ENCODE data around the gene SUCLG2. TPM values are rescaled to one million over a fixed set of nuclear protein-coding genes. Genes with fewer than 3 reads are reported as not detected.

Gene SUCLG2, protein sequence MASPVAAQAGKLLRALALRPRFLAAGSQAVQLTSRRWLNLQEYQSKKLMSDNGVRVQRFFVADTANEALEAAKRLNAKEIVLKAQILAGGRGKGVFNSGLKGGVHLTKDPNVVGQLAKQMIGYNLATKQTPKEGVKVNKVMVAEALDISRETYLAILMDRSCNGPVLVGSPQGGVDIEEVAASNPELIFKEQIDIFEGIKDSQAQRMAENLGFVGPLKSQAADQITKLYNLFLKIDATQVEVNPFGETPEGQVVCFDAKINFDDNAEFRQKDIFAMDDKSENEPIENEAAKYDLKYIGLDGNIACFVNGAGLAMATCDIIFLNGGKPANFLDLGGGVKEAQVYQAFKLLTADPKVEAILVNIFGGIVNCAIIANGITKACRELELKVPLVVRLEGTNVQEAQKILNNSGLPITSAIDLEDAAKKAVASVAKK
- total RNA-seq = 109 and 131 TPM in 2 replicates

DNA sequence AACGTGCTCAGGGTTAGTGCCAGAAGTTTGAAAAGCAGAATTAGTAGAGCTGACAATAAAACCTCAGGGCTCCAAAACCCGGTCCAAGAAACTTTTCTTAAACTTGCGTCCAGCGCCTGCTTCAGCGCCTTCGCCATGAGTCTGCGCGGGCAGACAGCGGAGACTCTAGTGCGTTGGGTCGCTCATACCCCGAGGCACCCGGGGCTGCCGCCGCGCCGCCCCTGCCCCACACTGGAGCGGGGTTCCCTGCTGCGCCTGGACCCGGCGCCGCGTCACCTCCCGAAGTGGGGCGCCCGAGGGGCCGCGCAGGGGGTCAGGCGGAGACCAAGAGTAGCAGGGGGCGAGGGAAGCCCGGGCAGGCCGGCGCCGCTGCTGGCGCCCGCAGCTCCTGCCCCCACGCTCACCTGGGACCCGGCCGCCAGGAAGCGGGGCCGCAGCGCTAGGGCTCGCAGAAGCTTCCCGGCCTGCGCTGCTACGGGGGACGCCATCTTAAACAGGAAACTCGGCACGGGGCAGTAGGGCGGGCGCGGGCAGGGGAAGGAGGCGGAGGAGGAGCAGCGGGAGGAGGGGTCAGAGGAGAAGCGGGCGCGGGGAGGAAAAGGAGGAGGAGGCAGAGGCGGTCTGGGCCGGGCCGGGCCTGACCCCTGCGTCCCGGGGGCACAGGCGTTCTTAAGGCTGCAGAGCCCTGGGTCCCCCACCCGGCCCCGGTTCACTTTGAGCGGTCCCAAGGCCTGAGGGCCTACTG lies at the start of gene SUCLG2:
Gene SUCLG2 (minus strand): TSS at position 514 of the 745 bp plus-strand sequence. CDS start 26 bp downstream, at position 488.

Data from articular chondrocyte of knee joint (primary cell).